HL-60 (cell line): Measurements from ENCODE around the gene PGAM2.

Source experiments
- DNase-seq, 2 experiments: peaks; one replicate each; pipeline ENCODE4 v3.0.0-alpha.2; 2010 to 2020; ENCODE audit warnings: low read depth in 1 of 2, low spot score in 1 of 2
- H3K27ac ChIP-seq: fragments of 250-450 bp; sonication (Bioruptor Pico); replicated peaks from 2 replicates; pipeline ENCODE4 v1.5.1; 2020; ENCODE audit warnings: mild to moderate bottlenecking, moderate library complexity
- H3K27me3 ChIP-seq: fragments of 250-450 bp; sonication (Bioruptor Pico); 2 replicates; pipeline ENCODE4 v1.5.1; 2021; ENCODE audit warnings: mild to moderate bottlenecking, moderate library complexity; ENCODE audit not compliant: insufficient read depth, poor library complexity, severe bottlenecking
- H3K4me3 ChIP-seq: replicated peaks from 2 replicates; pipeline ENCODE4 v1.5.1; 2011; ENCODE audit warnings: mild to moderate bottlenecking, control low read depth, low read length; ENCODE audit not compliant: insufficient read depth
- GABPA ChIP-seq: IDR thresholded peaks from 2 replicates; pipeline ENCODE4 v1.6.1; 2012; ENCODE audit warnings: low read depth
- POLR2AphosphoS5 ChIP-seq: IDR thresholded peaks from 2 replicates; pipeline ENCODE4 v1.6.1; 2012; ENCODE audit warnings: low read depth
- SPI1 ChIP-seq: IDR thresholded peaks from 2 replicates; pipeline ENCODE4 v1.6.1; 2012; ENCODE audit warnings: low read depth, mild to moderate bottlenecking, borderline replicate concordance
- long read RNA-seq: library from polyadenylated mRNA; unstranded; transcript quantifications from one replicate; pipeline ENCODE4 v2.0.0, GENCODE V29; 2020
- TF ChIP-seq, protein P1 (sequence below): IDR thresholded peaks from one replicate; pipeline ENCODE4 v1.5.1; 2011; ENCODE audit warnings: low read length, control low read depth, inconsistent platforms; ENCODE audit not compliant: insufficient read depth
- TF ChIP-seq, protein P2 (sequence below): IDR thresholded peaks from 2 replicates; pipeline ENCODE4 v1.6.1; 2012; ENCODE audit warnings: low read depth; ENCODE audit not compliant: insufficient replicate concordance

PGAM2 gene
- long read RNA-seq, partial matches to known transcripts: 1 of 4 reads
- long read RNA-seq, other reads (novel, unspliced or antisense): 2 of 4 reads

DNA sequence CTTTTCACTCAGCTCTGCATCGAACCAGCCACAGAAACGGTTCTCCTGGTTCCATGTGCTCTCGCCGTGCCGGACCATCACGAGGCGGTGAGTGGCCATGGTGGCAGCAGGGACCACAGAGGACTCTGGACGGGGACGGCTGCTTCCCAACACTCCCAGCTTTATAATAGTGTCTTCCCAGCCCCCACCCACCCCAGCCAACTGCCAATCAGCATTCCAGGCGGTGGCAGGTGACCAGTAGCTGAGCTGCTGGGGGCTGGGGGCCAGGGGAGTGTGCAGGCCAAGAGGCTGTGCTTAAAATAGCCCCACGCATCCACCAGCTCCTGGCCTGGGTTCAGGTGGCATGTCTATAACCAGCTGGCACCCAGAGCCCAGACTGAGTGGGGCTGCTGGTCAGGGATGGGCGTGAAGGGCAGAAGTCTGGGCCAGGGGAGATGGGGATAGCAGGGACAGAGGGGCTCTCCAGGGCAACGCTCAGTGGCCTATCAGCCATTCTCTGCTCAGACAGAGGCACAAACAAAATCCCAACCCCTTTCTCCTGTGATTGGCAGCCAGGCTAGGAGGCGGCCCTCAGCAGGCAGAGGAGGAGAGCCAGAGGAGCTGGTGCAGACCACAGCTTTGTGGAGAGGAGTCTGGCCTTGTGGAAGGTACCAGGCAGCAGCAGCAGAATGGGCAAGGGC lies at the start of gene PGAM2:
Gene PGAM2, minus strand, starts transcription at position 137 of the 680 bp plus-strand sequence. Its CDS starts 38 bp downstream, at position 99.
- H3K27ac ChIP-seq: no peak within 1 kb of the TSS
- H3K27me3 ChIP-seq: no peaks in the 10 kb centered on the region
- DNase-seq: peak in 1 of 2 experiments; percentile 38
- TF ChIP-seq POLR2AphosphoS5: peak; percentile 65
- TF ChIP-seq SPI1: no peak
- no peak within 1 kb of the TSS for H3K4me3 ChIP-seq

DNA sequence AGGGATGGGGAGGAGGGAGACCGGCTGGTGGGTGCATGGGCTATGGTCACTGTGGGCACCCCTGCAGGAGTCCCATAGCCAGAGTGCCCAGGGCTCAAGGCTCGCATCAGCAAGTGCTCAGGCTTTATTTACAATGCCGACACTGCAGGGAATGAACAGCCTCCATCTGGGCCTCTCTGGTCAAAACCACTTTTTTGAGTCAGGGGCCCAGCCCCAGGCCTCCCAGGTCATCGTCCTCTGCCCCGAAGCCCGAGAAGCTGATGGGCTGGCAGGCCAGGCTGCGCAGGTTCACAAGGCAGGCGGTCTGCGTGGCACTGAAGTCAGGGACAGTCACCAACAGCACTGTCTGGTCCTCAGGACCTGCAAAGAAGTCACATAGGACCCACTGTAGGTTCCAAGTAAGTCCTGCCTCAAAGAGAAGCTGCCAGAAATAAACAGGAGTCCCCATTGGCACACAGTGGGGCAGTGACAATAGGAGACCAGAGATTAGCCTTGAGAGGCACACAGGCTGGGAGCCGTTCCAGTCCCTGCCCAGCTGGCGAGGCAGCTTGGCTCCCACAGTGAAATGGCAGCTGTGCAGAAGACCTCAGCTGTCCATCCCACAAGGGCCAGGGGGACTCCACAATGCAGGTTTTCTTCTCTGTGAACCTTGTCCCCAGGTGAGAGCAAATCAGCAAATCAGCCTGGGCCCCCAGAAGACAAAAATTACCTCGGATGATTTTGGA lies 49.4 kb upstream of the PGAM2 start:
- H3K27ac ChIP-seq: no peak overlapping the region
- no peak overlapping the region for H3K4me3 ChIP-seq
- DNase-seq: no peak
- TF ChIP-seq, protein P1, sequence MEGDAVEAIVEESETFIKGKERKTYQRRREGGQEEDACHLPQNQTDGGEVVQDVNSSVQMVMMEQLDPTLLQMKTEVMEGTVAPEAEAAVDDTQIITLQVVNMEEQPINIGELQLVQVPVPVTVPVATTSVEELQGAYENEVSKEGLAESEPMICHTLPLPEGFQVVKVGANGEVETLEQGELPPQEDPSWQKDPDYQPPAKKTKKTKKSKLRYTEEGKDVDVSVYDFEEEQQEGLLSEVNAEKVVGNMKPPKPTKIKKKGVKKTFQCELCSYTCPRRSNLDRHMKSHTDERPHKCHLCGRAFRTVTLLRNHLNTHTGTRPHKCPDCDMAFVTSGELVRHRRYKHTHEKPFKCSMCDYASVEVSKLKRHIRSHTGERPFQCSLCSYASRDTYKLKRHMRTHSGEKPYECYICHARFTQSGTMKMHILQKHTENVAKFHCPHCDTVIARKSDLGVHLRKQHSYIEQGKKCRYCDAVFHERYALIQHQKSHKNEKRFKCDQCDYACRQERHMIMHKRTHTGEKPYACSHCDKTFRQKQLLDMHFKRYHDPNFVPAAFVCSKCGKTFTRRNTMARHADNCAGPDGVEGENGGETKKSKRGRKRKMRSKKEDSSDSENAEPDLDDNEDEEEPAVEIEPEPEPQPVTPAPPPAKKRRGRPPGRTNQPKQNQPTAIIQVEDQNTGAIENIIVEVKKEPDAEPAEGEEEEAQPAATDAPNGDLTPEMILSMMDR: no peak
- TF ChIP-seq GABPA: no peak
- no peak for TF ChIP-seq SPI1
- TF ChIP-seq POLR2AphosphoS5: no peak
- TF ChIP-seq, protein P2, sequence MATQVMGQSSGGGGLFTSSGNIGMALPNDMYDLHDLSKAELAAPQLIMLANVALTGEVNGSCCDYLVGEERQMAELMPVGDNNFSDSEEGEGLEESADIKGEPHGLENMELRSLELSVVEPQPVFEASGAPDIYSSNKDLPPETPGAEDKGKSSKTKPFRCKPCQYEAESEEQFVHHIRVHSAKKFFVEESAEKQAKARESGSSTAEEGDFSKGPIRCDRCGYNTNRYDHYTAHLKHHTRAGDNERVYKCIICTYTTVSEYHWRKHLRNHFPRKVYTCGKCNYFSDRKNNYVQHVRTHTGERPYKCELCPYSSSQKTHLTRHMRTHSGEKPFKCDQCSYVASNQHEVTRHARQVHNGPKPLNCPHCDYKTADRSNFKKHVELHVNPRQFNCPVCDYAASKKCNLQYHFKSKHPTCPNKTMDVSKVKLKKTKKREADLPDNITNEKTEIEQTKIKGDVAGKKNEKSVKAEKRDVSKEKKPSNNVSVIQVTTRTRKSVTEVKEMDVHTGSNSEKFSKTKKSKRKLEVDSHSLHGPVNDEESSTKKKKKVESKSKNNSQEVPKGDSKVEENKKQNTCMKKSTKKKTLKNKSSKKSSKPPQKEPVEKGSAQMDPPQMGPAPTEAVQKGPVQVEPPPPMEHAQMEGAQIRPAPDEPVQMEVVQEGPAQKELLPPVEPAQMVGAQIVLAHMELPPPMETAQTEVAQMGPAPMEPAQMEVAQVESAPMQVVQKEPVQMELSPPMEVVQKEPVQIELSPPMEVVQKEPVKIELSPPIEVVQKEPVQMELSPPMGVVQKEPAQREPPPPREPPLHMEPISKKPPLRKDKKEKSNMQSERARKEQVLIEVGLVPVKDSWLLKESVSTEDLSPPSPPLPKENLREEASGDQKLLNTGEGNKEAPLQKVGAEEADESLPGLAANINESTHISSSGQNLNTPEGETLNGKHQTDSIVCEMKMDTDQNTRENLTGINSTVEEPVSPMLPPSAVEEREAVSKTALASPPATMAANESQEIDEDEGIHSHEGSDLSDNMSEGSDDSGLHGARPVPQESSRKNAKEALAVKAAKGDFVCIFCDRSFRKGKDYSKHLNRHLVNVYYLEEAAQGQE: no peak
- H3K27me3 ChIP-seq: no peaks in the 10 kb centered on the region

DNA sequence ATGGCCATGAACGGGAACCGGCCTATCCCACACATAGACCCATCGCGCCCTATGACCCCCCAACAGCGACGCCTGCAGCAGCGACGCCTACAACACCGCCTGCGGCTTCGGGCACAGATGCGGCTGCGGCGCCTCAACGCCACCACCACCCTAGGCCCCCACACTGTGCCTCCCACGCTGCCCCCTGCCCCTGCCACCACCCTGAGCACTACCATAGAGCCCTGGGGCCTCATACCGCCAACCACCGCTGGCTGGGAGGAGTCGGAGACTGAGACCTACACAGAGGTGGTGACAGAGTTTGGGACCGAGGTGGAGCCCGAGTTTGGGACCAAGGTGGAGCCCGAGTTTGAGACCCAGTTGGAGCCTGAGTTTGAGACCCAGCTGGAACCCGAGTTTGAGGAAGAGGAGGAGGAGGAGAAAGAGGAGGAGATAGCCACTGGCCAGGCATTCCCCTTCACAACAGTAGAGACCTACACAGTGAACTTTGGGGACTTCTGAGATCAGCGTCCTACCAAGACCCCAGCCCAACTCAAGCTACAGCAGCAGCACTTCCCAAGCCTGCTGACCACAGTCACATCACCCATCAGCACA lies 48.5 kb upstream of the PGAM2 start:
- Histone ChIP-seq H3K27me3 (no peaks in the 10 kb centered on the region), H3K4me3 (no peak overlapping the region), H3K27ac (no peak overlapping the region)
- TF ChIP-seq POLR2AphosphoS5: peak; percentile 36; the same call in 1 of the 2 replicates
- TF ChIP-seq, protein P2: no peak
- no peak for DNase-seq

DNA sequence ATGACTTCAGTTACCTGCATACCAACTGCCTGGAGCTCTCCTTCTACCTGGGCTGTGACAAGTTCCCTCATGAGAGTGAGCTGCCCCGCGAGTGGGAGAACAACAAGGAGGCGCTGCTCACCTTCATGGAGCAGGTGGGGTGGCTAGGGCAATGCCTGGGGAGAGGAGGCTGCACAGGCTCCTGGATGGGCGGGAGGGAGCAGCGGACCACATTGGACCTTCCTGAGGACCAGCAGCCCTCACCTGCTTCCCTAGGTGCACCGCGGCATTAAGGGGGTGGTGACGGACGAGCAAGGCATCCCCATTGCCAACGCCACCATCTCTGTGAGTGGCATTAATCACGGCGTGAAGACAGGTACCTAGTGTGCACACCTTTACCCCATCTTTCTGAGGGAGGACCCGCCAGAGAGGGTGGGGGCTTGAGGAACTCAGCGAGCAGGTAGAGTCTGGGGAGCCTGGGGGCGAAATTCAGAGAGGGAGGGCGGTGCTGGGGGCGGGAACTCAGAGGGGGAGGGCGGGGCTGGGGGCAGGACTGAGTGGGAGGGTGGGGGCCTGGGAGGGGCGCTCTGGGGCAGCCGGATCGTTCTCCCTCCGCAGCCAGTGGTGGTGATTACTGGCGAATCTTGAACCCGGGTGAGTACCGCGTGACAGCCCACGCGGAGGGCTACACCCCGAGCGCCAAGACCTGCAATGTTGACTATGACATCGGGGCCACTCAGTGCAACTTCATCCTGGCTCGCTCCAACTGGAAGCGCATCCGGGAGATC lies 47.8 kb upstream of the PGAM2 start:
- DNase-seq: no peak
- no peaks in the 10 kb centered on the region for H3K27me3 ChIP-seq
- TF ChIP-seq, protein P1: no peak
- TF ChIP-seq, protein P2: no peak
- TF ChIP-seq SPI1: no peak
- no peak for TF ChIP-seq GABPA
- peak; percentile 40; the same call in 1 of the 2 replicates for TF ChIP-seq POLR2AphosphoS5
- no peak overlapping the region for H3K4me3 ChIP-seq
- no peak overlapping the region for H3K27ac ChIP-seq
